Glutamatergic neuron (in vitro differentiated cells): ENCODE data around the gene DDX27. TPM values are rescaled to one million over a fixed set of nuclear protein-coding genes. Genes with fewer than 3 reads are reported as not detected.

ENCODE experiments used
- DNase-seq: peaks from one replicate; pipeline ENCODE4 v3.0.0; 2022
- H3K27ac Mint-ChIP-seq: one replicate; pipeline ENCODE4 v1.8.0; 2020; ENCODE audit warnings: mild to moderate bottlenecking, mixed read lengths, inconsistent platforms; ENCODE audit not compliant: unreplicated experiment
- H3K27me3 Mint-ChIP-seq: one replicate; pipeline ENCODE4 v1.8.0; 2020; ENCODE audit warnings: mild to moderate bottlenecking, moderate library complexity, mixed read lengths, inconsistent platforms; ENCODE audit not compliant: unreplicated experiment
- H3K36me3 Mint-ChIP-seq: one replicate; pipeline ENCODE4 v1.8.0; 2020; ENCODE audit warnings: mild to moderate bottlenecking, mixed read lengths, inconsistent platforms; ENCODE audit not compliant: unreplicated experiment
- H3K4me1 Mint-ChIP-seq: one replicate; pipeline ENCODE4 v1.8.0; 2020; ENCODE audit warnings: mild to moderate bottlenecking, low read depth, mixed read lengths, inconsistent platforms; ENCODE audit not compliant: unreplicated experiment
- H3K4me3 Mint-ChIP-seq: one replicate; pipeline ENCODE4 v1.8.0; 2020; ENCODE audit warnings: mild to moderate bottlenecking, mixed read lengths, inconsistent platforms; ENCODE audit not compliant: unreplicated experiment
- H3K9me3 Mint-ChIP-seq: one replicate; pipeline ENCODE4 v1.8.0; 2020; ENCODE audit warnings: mild to moderate bottlenecking, moderate library complexity, mixed read lengths, inconsistent platforms; ENCODE audit not compliant: unreplicated experiment
- total RNA-seq: library from RNA; stranded (reverse); fragmentation: NEBNext Ultra II Directional; extraction: Animal tissue kit (Norgen Biotek cat#: 25700); gene quantifications from one replicate; pipeline ENCODE4 v1.2.1, GENCODE V29; 2021; ENCODE audit not compliant: unreplicated experiment
- TF ChIP-seq, protein P1 (sequence below): fragments of 200-600 bp; sonication (generic); IDR thresholded peaks from one replicate; pipeline ENCODE4 v1.5.0; 2021; ENCODE audit not compliant: partially characterized antibody, unreplicated experiment

The DDX27 gene
- total RNA-seq, 1 donor from 2014 or later, result 31.4 TPM

DNA sequence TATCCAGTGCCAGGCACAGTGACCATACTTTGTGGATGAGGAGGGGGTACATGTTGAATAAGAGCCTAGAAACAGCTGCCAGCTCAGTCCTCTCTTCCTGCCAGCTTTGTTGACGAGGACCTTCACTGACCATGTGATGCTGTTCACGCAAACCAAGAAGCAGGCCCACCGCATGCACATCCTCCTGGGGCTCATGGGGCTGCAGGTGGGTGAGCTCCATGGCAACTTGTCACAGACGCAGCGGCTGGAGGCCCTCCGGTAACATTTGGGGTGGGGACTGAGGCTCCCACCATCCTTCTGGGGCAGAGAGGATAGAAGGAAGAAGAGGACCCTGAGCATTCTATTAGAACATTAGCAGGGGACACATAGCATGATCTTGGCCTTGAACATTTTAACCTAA is 15.6 kb downstream of the DDX27 start:
- Mint-ChIP-seq H3K9me3 (peaks cover 4% of the 10 kb centered on the region), H3K27me3 (peaks cover 2% of the 10 kb centered on the region), H3K36me3 (peaks cover 9% of the 10 kb centered on the region), H3K27ac (no peak overlapping the region), H3K4me3 (no peak overlapping the region), H3K4me1 (peaks cover 19% of the 10 kb centered on the region)
- DNase-seq, result no peak
- TF ChIP-seq, protein P1, sequence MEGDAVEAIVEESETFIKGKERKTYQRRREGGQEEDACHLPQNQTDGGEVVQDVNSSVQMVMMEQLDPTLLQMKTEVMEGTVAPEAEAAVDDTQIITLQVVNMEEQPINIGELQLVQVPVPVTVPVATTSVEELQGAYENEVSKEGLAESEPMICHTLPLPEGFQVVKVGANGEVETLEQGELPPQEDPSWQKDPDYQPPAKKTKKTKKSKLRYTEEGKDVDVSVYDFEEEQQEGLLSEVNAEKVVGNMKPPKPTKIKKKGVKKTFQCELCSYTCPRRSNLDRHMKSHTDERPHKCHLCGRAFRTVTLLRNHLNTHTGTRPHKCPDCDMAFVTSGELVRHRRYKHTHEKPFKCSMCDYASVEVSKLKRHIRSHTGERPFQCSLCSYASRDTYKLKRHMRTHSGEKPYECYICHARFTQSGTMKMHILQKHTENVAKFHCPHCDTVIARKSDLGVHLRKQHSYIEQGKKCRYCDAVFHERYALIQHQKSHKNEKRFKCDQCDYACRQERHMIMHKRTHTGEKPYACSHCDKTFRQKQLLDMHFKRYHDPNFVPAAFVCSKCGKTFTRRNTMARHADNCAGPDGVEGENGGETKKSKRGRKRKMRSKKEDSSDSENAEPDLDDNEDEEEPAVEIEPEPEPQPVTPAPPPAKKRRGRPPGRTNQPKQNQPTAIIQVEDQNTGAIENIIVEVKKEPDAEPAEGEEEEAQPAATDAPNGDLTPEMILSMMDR, result no peak

DNA sequence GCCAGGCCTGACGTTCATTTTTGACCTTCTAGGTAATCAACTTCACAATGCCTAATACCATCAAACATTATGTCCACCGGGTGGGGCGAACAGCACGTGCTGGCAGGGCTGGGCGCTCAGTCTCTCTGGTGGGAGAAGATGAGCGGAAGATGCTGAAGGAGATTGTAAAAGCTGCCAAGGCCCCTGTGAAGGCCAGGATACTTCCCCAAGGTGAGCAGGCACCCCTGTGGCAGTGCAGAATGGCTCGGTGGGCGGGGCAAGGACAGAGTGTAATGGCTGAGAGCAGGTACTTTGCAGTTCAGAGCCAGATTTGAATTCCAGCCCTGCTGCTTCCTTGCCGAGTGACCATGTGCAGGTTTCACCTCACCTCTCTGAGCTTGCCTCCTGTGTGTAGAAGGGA is 17.1 kb downstream of the DDX27 start:
- Mint-ChIP-seq H3K36me3 (peaks cover 9% of the 10 kb centered on the region), H3K27me3 (peaks cover 2% of the 10 kb centered on the region), H3K4me3 (no peak overlapping the region), H3K4me1 (peaks cover 7% of the 10 kb centered on the region), H3K9me3 (peaks cover 4% of the 10 kb centered on the region), H3K27ac (no peak overlapping the region)
- TF ChIP-seq, protein P1, result no peak
- no peak for DNase-seq

DNA sequence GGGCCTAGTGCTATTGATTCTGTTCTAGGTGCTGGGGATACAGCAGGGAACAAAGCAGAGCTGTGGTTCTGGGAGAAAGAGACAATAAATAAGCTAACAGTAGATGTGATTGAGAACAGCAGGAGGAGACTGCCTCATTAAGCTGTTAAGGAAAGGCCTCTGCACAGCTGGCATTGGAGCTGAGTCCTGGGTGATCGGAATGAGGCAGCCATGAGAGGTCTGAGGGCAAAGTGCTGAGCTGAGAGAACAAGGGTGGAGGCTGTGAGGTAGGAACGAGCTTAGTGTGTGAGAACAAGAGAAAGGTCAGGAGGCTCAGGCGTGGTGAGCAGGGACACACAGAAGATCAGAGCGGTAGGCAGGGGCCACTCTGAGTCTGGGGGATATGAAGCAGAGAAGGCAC is 18.3 kb downstream of the DDX27 start:
- H3K4me1 Mint-ChIP-seq, result peaks cover 4% of the 10 kb centered on the region
- peaks cover 2% of the 10 kb centered on the region for H3K27me3 Mint-ChIP-seq
- peak overlapping the region; percentile 68 for H3K27ac Mint-ChIP-seq
- H3K4me3 Mint-ChIP-seq, result peak overlapping the region; percentile 4
- no peak for DNase-seq
- TF ChIP-seq, protein P1, result no peak
- peaks cover 4% of the 10 kb centered on the region for H3K9me3 Mint-ChIP-seq
- peaks cover 9% of the 10 kb centered on the region for H3K36me3 Mint-ChIP-seq

DNA sequence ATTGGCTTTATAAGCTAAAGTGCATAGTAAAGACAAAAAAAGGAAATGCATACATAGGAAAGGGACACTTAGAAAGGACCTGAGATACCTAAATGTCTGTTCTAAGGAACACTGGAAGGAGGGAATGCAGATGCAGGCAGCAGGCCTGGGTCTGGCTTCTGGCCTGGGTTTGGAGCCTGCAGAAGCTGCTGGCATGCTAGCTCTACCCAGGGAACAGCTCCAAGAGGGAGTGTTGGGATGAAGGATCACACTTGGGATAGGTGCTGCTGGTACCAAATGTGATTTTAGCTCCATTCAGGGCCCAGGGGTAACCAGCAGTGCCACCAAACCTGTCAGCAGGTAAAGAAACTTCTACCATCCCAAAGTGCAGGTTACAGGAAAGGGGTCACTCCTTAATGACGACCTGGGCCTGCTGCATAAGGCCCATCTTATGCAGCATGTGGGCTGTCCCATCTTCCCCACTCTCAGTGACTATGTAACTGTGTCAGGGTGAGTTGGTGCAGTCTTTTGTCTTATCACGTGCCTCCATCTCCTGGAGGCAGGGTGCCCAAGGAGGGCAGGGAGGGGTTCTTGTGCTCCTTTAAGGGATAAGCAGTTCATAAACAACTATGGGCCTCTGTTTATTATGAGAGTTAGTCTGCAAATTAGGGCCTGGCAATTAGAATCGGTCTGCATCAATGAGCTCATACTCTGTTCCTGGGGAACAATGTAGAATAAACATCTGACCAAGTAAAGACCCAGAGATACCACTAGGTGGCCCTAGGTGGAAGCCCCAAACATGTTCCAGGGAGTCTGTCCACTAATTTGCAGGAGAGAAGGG is 26.9 kb downstream of the DDX27 start:
- no peaks in the 10 kb centered on the region for H3K4me1 Mint-ChIP-seq
- peaks cover 5% of the 10 kb centered on the region for H3K9me3 Mint-ChIP-seq
- H3K27ac Mint-ChIP-seq, result peak overlapping the region; percentile 43
- peaks cover 5% of the 10 kb centered on the region for H3K27me3 Mint-ChIP-seq
- TF ChIP-seq, protein P1, result peak; percentile 72
- H3K4me3 Mint-ChIP-seq, result no peak overlapping the region
- H3K36me3 Mint-ChIP-seq, result peaks cover 5% of the 10 kb centered on the region
- no peak for DNase-seq

DNA sequence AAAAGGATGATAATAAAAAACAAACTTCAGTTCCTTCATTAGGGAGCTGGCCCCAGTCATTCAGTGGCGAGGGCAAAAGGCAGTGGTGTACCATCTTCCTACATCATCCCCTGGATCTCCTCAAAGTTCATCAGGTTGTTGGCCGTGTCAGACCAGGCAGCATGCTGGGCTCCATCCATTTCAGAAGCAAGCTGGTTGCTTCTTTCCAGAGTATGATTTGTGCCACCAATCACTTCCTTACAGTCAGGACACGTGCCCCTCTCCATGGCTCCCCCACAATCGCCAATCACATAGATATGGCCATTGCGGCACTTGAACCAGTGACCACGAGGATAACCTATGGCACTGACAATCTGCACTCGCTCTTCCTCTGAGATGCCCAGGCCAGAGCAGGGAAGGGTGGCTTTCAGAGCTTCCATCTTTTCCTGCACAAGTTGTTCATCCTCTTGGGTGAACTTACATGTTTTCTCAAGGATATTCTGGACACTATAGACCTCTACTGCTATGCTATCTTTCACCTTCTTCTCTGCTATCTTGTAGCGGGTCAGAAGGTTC is 28.0 kb downstream of the DDX27 start:
- peaks cover 5% of the 10 kb centered on the region for H3K9me3 Mint-ChIP-seq
- DNase-seq, result no peak
- H3K27ac Mint-ChIP-seq, result no peak overlapping the region
- TF ChIP-seq, protein P1, result no peak
- H3K4me1 Mint-ChIP-seq, result no peaks in the 10 kb centered on the region
- H3K36me3 Mint-ChIP-seq, result peaks cover 5% of the 10 kb centered on the region
- peaks cover 5% of the 10 kb centered on the region for H3K27me3 Mint-ChIP-seq
- no peak overlapping the region for H3K4me3 Mint-ChIP-seq
